GM19238 (cell line): ENCODE measurements around the gene NAV2.

ENCODE experiments used
- DNase-seq: peaks from one replicate; pipeline ENCODE4 v3.0.0; 2011; ENCODE audit warnings: low spot score; ENCODE audit not compliant: insufficient read length

The NAV2 gene

DNA sequence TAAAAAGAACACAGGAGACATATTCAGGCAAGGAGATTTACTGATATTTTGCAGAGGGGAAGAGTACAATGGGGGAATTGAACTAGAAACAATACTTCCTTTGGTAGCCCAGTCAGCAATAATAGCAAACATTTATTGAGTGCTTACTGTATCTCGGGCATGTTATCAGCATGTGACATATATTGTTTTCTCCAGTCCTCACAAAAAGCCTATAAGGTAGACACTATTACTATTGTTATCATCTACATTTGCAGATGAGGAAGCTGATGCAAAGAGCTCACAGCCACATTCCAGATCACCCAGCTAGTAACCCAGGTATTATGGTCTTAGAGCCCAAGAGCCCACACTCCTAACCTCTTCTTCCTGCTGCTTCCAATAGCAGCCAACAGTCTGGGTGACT lies 27.9 kb downstream of the NAV2 start:
- DNase-seq: no peak

GRCh38 chr11:19742588-19743292 lies 30.1 kb downstream of the NAV2 start:
- DNase-seq: peak; percentile 19

GRCh38 chr11:19743622-19744021 lies 31.0 kb downstream of the NAV2 start:
- no peak for DNase-seq

DNA sequence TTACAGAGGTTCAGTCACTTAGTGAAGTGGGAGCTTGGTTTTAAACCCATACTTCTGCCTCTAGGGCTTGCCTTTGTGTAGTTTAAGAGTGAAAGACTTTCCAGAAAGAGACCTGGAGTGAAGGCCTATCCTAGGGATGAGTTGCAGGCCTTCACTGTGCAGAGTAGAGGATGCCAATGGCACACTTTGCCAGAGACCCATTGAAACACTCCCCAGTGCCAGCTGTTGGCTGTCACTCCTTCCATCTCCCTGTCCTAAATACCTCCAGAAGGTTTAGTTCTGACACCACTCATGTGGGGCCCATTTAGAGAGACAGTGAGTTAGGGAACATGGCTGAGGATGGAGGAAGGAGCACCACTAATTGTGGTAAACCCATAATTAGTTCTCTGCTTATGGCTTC lies 31.5 kb downstream of the NAV2 start:
- no peak for DNase-seq

- DNase-seq: no peak
These were observed 33.4 kb downstream of the NAV2 start for GRCh38 chr11:19746086-19746485.

- no peak for DNase-seq
These were observed 35.0 kb downstream of the NAV2 start for GRCh38 chr11:19747634-19748033.

DNA sequence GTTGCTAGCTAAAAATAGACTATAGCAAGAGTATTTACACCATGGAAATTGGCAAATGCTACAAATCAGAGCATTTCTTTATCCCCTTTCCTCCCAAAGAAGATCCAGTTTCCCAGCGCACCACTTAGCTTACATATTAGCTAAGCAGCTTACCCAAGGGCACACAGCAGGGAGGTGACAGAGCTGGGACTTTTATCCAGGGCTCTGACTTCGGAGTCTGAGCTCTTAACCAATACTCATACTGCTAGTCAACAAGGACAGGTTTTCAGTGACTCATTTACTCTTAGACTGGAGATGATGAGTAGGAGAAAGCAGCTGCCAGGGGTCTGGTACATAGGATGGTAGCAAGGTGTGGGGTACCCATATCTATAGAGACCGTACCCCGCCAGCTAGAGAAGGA lies 38.4 kb downstream of the NAV2 start:
- no peak for DNase-seq

GRCh38 chr11:19753451-19754106 lies 40.9 kb downstream of the NAV2 start:
- DNase-seq: no peak

DNA sequence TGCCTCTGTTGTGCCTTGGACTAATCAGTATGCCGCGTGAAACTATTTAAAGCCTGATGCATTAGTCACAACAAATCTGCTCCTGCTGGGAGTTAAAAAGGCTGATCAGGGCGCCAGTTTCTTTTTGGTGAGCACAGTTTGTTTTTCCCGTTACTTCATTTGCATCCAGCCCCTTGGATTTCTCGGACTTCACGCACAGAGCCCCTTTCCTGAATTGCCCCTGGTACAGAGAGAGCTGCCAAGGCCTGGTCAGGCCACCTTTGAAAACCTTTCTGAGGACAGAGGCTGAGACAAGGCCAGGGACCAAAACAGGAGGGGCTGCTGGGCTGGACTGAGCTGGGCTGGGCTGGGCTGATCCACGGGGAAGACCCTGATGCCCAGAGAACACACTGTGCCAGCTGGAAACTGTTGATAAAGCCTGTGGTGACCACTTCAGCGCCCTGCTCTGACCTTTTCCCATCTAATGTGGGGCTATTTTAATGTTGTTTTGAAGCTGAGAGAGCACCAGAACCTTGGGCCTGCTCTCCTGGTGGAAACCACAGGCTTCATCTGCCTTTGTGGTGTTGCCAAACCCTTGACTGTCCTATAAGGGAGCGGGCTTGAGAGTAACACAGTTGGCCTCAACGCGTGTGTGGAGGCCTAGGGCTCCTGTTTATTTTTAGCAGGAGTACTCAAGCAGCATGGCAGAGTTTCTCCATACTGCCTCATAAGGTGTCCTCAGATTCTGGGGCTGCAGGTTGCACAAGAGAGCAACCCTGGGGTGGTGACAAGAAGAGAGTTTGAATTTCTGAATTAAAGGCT lies 44.2 kb downstream of the NAV2 start:
- no peak for DNase-seq

DNA sequence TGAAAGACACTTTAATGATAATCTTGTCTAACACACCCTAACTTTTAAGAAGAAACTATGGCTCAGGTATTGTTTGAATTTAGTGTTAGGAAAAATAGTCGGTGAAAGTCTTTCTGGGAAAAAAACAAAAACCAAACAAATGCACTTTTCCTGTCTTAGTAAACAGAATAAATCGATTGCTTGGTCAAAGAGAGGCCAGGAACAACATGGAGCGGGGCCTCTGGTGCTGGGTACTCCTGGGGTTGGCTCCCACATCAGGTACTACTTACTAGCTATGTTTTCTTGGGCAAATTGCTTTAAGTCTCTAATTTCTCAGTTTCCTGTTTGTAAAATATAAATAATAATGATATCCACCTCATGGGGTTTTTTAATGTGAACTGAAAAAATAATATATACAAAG lies 46.8 kb downstream of the NAV2 start:
- DNase-seq: no peak

- DNase-seq: no peak
These were observed 49.6 kb downstream of the NAV2 start for GRCh38 chr11:19762266-19762665.

DNA sequence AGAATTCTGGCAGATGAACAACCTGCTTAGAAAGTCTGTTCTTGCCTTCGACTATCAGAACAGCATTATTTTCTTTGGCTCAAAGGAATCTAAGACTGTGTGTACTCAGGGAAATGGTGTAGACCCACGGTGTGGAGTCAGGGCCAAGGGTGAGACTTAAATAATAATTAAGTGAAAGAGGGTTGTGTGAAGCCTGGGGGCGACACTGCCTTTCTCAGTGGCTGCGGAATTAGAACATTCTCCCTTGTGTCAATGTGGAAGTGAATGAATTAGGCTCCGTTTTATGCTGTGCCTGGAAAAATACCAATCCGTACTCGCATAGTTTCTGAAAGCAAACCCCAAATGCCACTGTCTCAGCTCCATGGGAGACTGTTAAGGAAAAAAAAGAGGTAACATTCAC lies 50.7 kb downstream of the NAV2 start:
- DNase-seq: no peak

- DNase-seq: no peak
These were observed 53.6 kb downstream of the NAV2 start for GRCh38 chr11:19766206-19766605.

- DNase-seq: no peak
These were observed 54.2 kb downstream of the NAV2 start for GRCh38 chr11:19766810-19767209.

GRCh38 chr11:19767627-19768151 lies 55.1 kb downstream of the NAV2 start:
- no peak for DNase-seq

DNA sequence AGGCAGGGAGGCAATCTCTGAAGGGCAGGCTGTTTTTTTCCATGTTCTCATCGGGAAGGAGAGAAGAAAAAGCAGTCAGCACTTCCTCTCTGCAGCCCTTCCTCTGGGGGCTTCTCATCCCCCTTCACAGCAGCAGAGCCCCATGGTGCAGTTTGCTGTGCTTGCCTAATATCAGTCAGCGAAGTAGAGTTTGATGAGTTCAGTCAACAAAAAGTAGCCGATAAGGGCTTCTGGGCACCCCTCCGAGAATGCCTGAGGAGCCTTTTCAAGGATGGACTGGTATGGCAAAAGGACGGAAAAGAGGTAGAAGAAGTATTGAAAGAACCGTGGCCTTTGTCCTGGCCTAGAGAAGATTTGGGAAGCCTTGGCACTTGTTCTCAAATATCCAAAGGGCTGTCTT lies 55.6 kb downstream of the NAV2 start:
- DNase-seq: no peak

- no peak for DNase-seq
These were observed 56.2 kb downstream of the NAV2 start for GRCh38 chr11:19768815-19769214.

- no peak for DNase-seq
These were observed 57.2 kb downstream of the NAV2 start for GRCh38 chr11:19769820-19770219.

DNA sequence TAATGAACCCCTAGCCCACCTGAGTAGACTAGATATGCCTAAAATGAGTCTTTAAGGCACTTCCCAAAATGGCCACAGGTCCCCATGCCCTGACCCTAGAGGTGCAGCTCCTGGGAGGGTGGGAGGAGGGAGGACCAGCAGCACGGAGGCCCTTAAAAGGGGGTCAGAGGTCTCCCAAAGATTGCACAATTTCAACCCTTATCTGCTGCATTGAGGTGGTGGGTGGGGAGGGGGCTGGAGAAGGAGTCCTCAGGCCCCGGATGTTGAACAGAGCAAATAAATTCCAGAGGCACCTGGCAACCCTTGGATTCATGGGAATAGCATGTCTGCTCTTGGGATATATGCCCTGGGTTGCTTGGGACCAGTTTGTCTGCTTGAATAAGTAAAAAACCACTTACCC lies 57.6 kb downstream of the NAV2 start:
- no peak for DNase-seq

GRCh38 chr11:19771463-19771862 lies 58.8 kb downstream of the NAV2 start:
- DNase-seq: no peak

DNA sequence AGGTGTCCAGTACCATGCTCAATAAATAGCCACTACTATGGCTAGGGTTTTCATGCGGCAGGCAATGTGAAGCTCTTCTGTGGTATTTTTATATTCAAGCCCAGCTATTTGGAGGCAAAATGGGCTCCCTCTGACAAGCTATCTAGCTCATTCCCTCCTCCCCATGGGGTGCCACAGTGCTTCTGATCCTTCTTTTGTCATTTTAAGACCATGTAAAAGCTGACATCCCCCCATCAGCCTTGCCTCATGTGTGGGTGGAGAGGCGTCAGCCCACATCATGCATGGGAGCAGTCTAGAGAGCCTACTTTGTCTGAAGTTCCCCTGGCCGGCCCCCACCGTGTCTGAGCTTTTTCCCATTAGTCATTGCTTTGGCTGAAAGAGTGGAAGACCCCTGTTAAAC lies 59.8 kb downstream of the NAV2 start:
- no peak for DNase-seq

DNA sequence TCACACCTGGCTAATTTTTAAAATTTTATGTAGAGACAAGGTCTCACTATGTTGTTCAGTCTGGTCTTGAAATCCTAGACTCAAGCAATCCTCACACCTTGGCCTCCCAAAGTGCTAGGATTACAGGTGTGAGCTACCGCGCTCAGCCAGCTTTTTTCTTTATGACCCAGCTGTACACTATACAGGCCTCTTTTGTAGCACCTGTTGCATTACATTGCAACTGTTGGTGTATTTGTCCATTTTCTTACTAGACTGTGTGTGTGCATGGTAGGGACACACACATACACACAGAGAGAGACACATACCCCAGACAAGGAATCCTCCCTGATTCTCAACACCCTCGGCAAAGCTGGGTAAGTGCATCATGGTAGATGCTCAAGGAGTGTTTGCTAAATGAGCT lies 61.7 kb downstream of the NAV2 start:
- DNase-seq: no peak
